Measurements from ENCODE around the gene MFSD11.

- TF ChIP-seq CTCF (IDR thresholded peaks at IDR 0.05) (no peak), POLR2A (IDR thresholded peaks at IDR 0.05) (no peak)
Measured at GRCh38 chr17:76810956-76811355, 73.0 kb downstream of the MFSD11 start.
